Left ventricle myocardium inferior (tissue), 1 donor: ENCODE data around the gene SLC4A1AP. TPM values are rescaled to one million over a fixed set of nuclear protein-coding genes. Genes with fewer than 3 reads are reported as not detected.
A peak's percentile ranks its signal among the peaks of the same experiment; 100 is the strongest.

Experiments used
- DNase-seq: peaks from one replicate; pipeline ENCODE4 v3.0.0-alpha.2; 2020
- H3K27ac ChIP-seq: fragments of 200-600 bp; replicated peaks from 2 replicates; pipeline ENCODE4 v1.8.0; 2021
- H3K27me3 ChIP-seq: fragments of 200-600 bp; 2 replicates; pipeline ENCODE4 v1.8.0; 2021; ENCODE audit warnings: low read depth
- H3K36me3 ChIP-seq: fragments of 200-600 bp; 2 replicates; pipeline ENCODE4 v1.8.0; 2021
- H3K4me1 ChIP-seq: fragments of 200-600 bp; 2 replicates; pipeline ENCODE4 v1.8.0; 2021
- H3K4me3 ChIP-seq: fragments of 200-600 bp; 2 replicates; pipeline ENCODE4 v1.8.0; 2021; ENCODE audit warnings: mild to moderate bottlenecking, moderate library complexity
- H3K9me3 ChIP-seq: fragments of 200-600 bp; replicated peaks from 2 replicates; pipeline ENCODE4 v1.8.0; 2021
- CTCF ChIP-seq: fragments of 200-600 bp; IDR thresholded peaks from 2 replicates; pipeline ENCODE4 v1.8.0; 2021; ENCODE audit warnings: antibody characterized with exemption, mild to moderate bottlenecking, borderline replicate concordance
- intact Hi-C: fragments of 100-400 bp; cut with micrococcal nuclease; formaldehyde crosslinking; loops from one replicate; pipeline ENCODE4 v1.11.0; 2022
- total RNA-seq: library from RNA; stranded (reverse); fragmentation: NEBNext Ultra II Directional; extraction: Animal tissue kit (Norgen Biotek cat#: 25700); gene quantifications from one replicate; pipeline ENCODE4 v1.2.1, GENCODE V29; 2021
- donor health status: DM: no; HTN: yes; CAD: no; lungs with severe emphysema.

SLC4A1AP gene
- total RNA-seq, 1 donor from 2014 or later: 21.3 TPM

GRCh38 chr2:27720004-27720551, 56.4 kb downstream of the SLC4A1AP start:
- intact Hi-C loops: no loop called here
- DNase-seq: no peak
- no peak for TF ChIP-seq CTCF
- H3K36me3 ChIP-seq: no peaks in the 10 kb centered on the region
- no peaks in the 10 kb centered on the region for H3K9me3 ChIP-seq
- peak overlapping the region; percentile 76 for H3K27ac ChIP-seq
- H3K27me3 ChIP-seq: no peaks in the 10 kb centered on the region
- H3K4me3 ChIP-seq: no peak overlapping the region
- H3K4me1 ChIP-seq: peaks cover 63% of the 10 kb centered on the region

- Histone ChIP-seq H3K27me3 (no peaks in the 10 kb centered on the region), H3K4me3 (no peak overlapping the region), H3K4me1 (peaks cover 64% of the 10 kb centered on the region), H3K9me3 (no peaks in the 10 kb centered on the region), H3K36me3 (no peaks in the 10 kb centered on the region), H3K27ac (peak overlapping the region; percentile 76)
- intact Hi-C loops: no loop called here
- no peak for TF ChIP-seq CTCF
- no peak for DNase-seq
Measured at GRCh38 chr2:27721335-27721734, 57.6 kb downstream of the SLC4A1AP start.

- no peaks in the 10 kb centered on the region for H3K9me3 ChIP-seq
- intact Hi-C loops: no loop called here
- H3K4me1 ChIP-seq: peaks cover 59% of the 10 kb centered on the region
- no peak for DNase-seq
- H3K27ac ChIP-seq: peak overlapping the region; percentile 76
- H3K36me3 ChIP-seq: no peaks in the 10 kb centered on the region
- H3K4me3 ChIP-seq: no peak overlapping the region
- no peaks in the 10 kb centered on the region for H3K27me3 ChIP-seq
- TF ChIP-seq CTCF: no peak
Measured at GRCh38 chr2:27721884-27722485, 58.3 kb downstream of the SLC4A1AP start.

- H3K4me1 ChIP-seq: peaks cover 65% of the 10 kb centered on the region
- H3K4me3 ChIP-seq: no peak overlapping the region
- H3K27me3 ChIP-seq: no peaks in the 10 kb centered on the region
- peak overlapping the region; percentile 76 for H3K27ac ChIP-seq
- DNase-seq: no peak
- no peaks in the 10 kb centered on the region for H3K36me3 ChIP-seq
- intact Hi-C loops: no loop called here
- TF ChIP-seq CTCF: peak; percentile 91
- H3K9me3 ChIP-seq: no peaks in the 10 kb centered on the region
Measured at GRCh38 chr2:27723372-27724144, 59.9 kb downstream of the SLC4A1AP start.

GRCh38 chr2:27724191-27724590, 60.5 kb downstream of the SLC4A1AP start:
- peaks cover 72% of the 10 kb centered on the region for H3K4me1 ChIP-seq
- no peaks in the 10 kb centered on the region for H3K9me3 ChIP-seq
- no peaks in the 10 kb centered on the region for H3K27me3 ChIP-seq
- no peak overlapping the region for H3K4me3 ChIP-seq
- no peak for TF ChIP-seq CTCF
- intact Hi-C loops: no loop called here
- DNase-seq: no peak
- H3K36me3 ChIP-seq: no peaks in the 10 kb centered on the region
- H3K27ac ChIP-seq: peak overlapping the region; percentile 76
